GF-D8 (cell line): Measurements from ENCODE around the gene PDE4D.

ENCODE experiments used
- DNase-seq: peaks from one replicate; lab custom pipeline; 2025; lab: John Stamatoyannopoulos, UW

The PDE4D gene

DNA sequence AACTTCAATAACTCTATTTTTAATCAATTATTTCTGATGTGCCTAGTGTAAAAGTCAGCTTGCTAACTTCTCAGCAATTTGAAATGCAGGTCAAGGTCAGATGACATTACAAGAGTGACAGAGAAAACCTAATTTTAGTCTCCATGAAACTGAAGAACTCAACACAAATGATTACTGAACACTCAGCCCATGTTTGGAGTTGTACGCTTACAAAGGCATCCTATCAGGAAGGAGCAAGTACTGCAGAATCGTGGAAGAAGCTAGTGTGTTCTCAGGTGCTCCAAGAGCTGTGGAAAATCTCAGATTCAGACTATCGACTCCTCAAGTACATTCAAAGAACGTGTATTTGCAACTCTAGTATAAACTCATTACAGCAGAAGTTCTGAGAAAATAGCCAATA lies 526.7 kb downstream of the PDE4D start:
- no peak for DNase-seq

- no peak for DNase-seq
Observed at GRCh38 chr5:59362438-59362837, 531.1 kb downstream of the PDE4D start.

- DNase-seq, result peak; percentile 62
Observed at GRCh38 chr5:59361454-59361853, 532.1 kb downstream of the PDE4D start.

GRCh38 chr5:59360130-59360555 lies 533.4 kb downstream of the PDE4D start:
- DNase-seq, result peak; percentile 86

- no peak for DNase-seq
Observed at GRCh38 chr5:59358005-59358861, 535.3 kb downstream of the PDE4D start.

- peak; percentile 46 for DNase-seq
Observed at GRCh38 chr5:59357381-59357977, 536.0 kb downstream of the PDE4D start.

DNA sequence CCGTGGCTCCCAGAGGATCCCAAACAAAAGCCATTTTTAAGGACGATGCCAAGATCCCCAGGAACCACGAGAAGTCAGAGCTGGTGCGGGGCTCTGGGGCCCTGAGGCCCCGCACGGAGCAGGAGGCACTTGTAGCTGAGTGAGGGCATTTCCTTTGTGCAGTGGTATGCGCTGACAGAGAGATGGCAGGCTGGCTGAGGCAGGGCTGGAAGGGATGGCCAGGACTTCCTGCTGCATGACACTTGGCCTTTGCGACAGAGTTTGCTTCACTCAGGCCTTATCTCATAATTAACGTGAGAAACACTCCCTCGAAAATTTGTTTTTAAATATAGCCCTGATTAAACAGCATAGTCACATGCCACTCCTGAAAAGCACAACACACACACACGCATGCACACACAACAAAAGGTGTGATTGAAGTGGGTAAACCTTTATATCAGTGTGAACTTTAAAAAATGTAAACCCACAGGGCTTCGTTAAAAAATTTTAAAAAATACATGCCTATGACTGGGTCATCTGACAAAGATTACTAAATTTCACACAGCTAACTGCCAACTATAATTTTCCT lies 536.6 kb downstream of the PDE4D start:
- peak; percentile 61 for DNase-seq

- no peak for DNase-seq
Observed at GRCh38 chr5:59354811-59355210, 538.7 kb downstream of the PDE4D start.

DNA sequence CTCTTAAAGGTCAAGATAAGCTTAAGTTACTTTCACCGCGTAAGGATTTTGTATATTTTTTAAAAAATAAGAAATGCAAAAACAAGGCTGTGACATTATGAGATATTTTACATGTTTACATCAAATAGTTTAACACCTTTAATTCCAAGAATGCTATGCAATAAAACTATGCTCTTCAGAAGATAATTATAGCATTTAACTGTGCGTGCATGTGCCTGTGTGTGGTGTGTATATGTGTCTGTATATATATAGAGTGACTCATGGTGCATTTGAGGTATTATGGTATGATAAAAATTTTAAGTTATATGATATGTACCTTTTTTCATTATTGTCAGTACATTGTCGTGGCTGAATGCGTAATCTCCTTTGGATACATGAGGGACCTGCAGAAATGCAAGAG lies 539.3 kb downstream of the PDE4D start:
- DNase-seq, result no peak

DNA sequence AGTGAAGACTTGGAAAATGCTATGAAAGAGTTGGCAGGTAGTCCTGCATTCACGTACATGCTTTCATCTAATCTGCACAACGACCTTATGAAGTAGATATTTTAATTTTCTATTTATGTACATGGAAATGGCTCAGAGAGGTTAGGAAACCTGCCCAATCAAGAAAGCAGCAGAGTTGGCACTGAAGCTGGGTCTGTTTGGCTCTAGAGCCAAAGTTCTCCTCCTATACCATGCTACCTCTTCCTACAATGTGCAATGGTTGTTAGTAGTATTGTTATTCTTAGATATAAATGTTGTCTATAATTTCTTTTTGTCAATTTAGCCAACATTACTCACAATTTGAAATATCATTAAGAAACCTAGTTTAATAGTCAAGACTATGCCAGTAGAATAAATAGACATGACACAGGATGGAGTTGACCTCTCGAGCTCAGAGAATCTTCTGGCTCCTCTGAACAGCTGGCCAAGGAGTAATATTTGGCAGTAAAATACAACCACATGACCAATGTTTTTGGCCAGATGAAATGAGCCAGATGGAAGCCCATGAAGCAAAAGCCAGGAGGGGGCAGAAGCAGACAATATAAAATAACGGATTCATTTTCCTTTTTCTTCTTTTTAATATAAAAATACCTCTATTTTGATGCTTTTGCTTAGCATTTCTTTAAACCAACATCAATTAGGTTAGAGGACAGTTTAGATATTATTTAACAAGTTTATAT lies 542.3 kb downstream of the PDE4D start:
- no peak for DNase-seq

DNA sequence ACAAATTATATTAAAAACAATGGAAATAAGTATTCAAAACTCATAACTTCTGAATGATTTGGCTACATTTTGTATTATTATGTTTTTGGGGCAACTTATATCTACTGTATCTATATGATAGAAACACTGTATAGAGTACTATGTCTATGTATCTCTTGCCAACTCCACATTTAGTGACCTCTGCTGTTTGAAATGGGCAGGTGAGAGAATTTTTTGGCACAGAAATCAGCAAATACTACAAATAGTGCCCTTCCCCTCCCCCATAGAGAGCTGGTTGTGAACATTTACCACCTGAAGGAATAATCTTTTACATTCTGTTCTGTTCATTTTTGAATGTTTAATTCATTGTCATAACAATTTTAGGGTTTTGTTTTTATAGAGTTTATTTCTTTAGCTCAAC lies 545.3 kb downstream of the PDE4D start:
- no peak for DNase-seq

- no peak for DNase-seq
Observed at GRCh38 chr5:59346982-59347381, 546.5 kb downstream of the PDE4D start.

DNA sequence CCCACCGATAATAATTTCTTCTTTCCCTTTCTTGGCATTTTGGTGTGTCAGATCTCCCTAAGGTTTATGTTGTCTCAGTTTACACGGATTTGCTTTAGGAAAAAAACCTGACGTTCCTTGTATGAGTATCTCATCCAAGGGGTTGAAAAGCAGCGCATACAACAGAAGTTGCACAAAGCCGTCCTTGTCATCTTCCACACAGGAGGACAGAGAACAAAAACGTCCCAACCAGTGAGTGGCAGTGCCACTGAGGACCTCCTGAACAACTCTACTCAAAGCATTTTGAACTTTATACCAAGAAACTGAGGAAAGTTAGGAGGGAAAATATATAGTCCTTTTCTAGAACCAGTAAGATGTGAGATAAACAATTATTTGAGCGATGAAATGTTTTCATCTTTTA lies 547.0 kb downstream of the PDE4D start:
- DNase-seq, result no peak

- DNase-seq, result no peak
Observed at GRCh38 chr5:59342181-59342580, 551.3 kb downstream of the PDE4D start.

GRCh38 chr5:59341760-59342159 lies 551.8 kb downstream of the PDE4D start:
- DNase-seq, result no peak

GRCh38 chr5:59341155-59341554 lies 552.4 kb downstream of the PDE4D start:
- no peak for DNase-seq

GRCh38 chr5:59340637-59341036 lies 552.9 kb downstream of the PDE4D start:
- no peak for DNase-seq

DNA sequence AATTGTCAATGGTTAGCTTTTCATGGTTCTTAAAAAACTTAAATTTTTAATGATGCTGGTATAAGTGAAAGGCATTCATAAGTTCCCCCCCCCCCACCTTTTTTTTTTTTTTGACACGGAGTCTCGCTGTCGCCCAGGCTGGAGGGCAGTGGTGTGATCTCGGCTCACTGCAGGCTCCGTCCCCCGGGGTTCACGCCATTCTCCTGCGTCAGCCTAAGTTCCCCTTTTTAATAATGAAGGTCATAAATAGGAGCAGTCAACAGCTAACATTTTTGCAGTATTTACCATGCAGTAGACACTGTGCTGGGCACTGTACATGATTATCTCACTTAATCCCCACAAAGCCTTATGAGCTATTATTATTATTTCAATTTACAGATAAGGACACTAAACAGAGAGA lies 556.3 kb downstream of the PDE4D start:
- DNase-seq, result no peak

- DNase-seq, result no peak
Observed at GRCh38 chr5:59335544-59335943, 558.0 kb downstream of the PDE4D start.

- no peak for DNase-seq
Observed at GRCh38 chr5:59333416-59333815, 560.1 kb downstream of the PDE4D start.

DNA sequence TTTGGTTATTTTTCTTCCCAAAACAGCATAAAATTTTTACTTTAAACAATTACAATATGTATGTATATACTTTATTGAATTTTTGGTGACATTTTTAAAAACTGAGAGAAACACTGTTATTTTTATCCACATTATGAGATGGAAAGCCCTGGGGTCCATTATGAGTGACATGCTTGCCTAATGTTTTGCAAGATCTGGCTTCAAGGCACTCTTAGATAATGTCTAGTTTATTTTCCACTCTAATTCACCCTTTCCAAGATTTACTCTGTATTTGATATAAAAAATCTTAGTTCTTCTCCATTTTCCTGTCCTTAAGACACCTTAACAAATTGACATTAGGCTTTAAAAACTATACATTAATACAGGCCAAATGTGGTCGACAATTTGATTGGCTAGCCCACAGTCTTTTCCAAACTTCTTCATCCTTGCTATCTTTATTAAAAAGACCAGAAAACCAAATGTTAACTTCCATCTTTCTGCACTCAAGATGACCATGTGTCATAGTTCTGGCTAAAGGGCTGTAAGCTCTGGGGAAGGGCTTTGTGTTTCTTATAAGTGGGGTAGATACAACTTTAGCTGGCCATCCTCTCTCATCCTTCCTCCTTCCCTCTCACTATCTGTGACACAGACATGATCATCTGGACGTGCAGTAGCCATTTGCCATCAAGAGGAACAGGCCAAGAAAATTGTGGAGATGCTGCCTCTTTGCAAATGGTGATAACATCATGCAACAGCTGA lies 561.1 kb downstream of the PDE4D start:
- no peak for DNase-seq

DNA sequence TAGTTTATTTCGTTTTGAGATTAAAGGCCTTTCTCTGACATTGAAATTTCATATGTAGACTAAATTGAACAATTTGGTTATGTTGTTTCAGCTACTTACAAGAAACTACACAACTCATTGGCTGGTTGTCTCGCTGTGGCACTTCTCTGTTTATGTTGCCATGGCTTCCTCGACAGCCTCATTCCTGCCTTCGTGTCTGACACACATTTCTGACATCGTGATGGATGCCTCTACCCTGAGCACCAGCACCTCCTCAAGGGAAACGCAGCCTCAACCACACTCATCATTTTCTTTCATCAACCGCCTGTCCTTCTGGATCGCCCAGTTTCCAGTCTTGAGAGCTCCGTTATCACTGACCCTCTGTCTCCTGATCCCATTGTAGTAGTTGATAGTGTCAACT lies 562.8 kb downstream of the PDE4D start:
- DNase-seq, result no peak
